ENCODE measurements around the gene BPNT1. TPM values are rescaled to one million over a fixed set of nuclear protein-coding genes. Genes with fewer than 3 reads are reported as not detected.
"Not testable (repeated sequence)": the region's sequence is repeated elsewhere in the genome, so short reads cannot be mapped to it uniquely, and the experiment has no call there.

Gene BPNT1
- total RNA-seq, 2 experiments from 2014 or later, result 43.0 to 98.5 TPM

DNA sequence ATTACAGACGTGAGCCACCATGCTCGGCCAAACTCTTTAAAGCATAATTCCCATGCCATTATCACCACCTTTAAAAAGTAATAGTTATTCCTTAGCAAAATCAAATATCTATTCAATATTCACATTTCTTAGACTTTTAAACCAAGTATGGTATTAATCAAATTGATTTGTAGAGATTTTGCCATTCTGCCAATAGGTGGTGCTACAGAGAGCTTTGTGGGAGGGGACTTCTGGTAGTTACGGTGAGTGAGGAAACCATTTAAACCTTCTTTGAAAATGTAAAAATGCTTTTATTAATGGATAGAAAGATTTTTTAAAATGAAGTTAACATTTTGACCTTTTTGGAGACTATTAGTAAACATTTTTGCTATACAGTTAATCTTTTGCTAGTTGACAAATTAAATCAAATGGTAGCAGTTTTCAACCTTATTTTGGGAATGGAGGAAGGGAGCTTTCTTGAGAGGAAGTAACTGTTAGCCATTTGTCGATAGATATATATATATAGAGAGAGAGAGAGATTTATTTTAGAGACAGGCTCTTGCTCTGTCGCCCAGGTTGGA, 23.6 kb upstream of the BPNT1 start:
- no peak overlapping the region for H3K4me2 ChIP-seq (ENCODE audit: low read length)
- DNase-seq (ENCODE audit: low spot score), result peak; percentile 54
- BruUV-seq (replicated peaks), result no TSS peak
- peaks cover 5% of the 10 kb centered on the region; the same call in 1 of the 2 replicates for H3K79me2 ChIP-seq (ENCODE audit: insufficient read depth, low read depth, low read length)
- H3K4me1 ChIP-seq (ENCODE audit: insufficient read depth, low read length, poor library complexity, severe bottlenecking), result no peaks in the 10 kb centered on the region
- no peaks in the 10 kb centered on the region for H3K9me2 ChIP-seq (ENCODE audit: insufficient read depth, low read length)
- no peak overlapping the region for H2AFZ ChIP-seq (ENCODE audit: low read length)
- H4K20me1 ChIP-seq (ENCODE audit: insufficient read depth, low read length), result no peaks in the 10 kb centered on the region
- POLR2A ChIA-PET, result interaction anchor here (0.6 to 1.1 kb wide), 7 partner anchors 8 to 124 kb away, joined by 3 to 6 read pairs (median 3); partner anchors contain the start of gene IARS2
- H3K4me3 ChIP-seq (ENCODE audit: low read depth, low read length, poor library complexity, severe bottlenecking), result no peak overlapping the region
- CTCF ChIA-PET (ENCODE audit: unreplicated experiment), result no interaction called here
- H3K36me3 ChIP-seq (ENCODE audit: insufficient read depth, low read length), result peaks cover 78% of the 10 kb centered on the region
- intact Hi-C loops (cut with micrococcal nuclease; ENCODE audit: unreplicated experiment), result no loop called here
- H3K27ac ChIP-seq (ENCODE audit: low read depth, low read length, poor library complexity, severe bottlenecking), result no peak overlapping the region
- no peaks in the 10 kb centered on the region for H3K9me3 ChIP-seq (ENCODE audit: low read length)
- TF ChIP-seq CTCF (conservative IDR thresholded peaks at IDR 0.05; ENCODE audit: low read length), result peak; percentile 89
- no peak for TF ChIP-seq EZH2phosphoT487 (IDR thresholded peaks at IDR 0.05; ENCODE audit: borderline replicate concordance, low read depth, low read length)

DNA sequence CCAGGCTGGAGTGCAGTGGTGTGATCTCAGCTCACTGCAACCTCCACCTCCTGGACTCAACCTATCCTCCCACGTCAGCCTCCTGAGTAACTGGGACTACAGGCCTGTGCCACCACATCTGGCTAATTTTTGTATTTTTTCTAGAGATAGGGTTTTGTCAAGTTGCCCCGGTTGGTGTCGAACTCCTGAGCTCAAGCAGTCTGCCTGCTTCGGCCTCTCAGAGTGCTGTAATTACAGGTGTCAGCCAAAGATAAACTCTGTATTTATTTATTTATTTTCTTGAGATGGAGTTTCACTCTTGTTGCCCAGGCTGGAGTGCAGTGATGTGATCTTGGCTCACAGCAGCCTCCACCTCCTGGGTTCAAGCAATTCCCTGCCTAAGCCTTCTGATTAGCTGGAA, 23.0 kb upstream of the BPNT1 start:
- H3K27ac ChIP-seq (ENCODE audit: low read depth, low read length, poor library complexity, severe bottlenecking); H2AFZ ChIP-seq (ENCODE audit: low read length); H3K9me2 ChIP-seq (ENCODE audit: insufficient read depth, low read length); DNase-seq (ENCODE audit: low spot score); BruUV-seq (replicated peaks); H3K4me1 ChIP-seq (ENCODE audit: insufficient read depth, low read length, poor library complexity, severe bottlenecking); H3K4me3 ChIP-seq (ENCODE audit: low read depth, low read length, poor library complexity, severe bottlenecking); H4K20me1 ChIP-seq (ENCODE audit: insufficient read depth, low read length); intact Hi-C loops (cut with micrococcal nuclease; ENCODE audit: unreplicated experiment); H3K4me2 ChIP-seq (ENCODE audit: low read length); H3K79me2 ChIP-seq (ENCODE audit: insufficient read depth, low read depth, low read length); H3K9me3 ChIP-seq (ENCODE audit: low read length): not testable (repeated sequence)
- POLR2A ChIA-PET, result interaction anchor here (0.6 to 1.8 kb wide), 9 partner anchors 8 to 144 kb away, joined by 3 to 8 read pairs (median 3); partner anchors contain the start of gene IARS2
- H3K36me3 ChIP-seq (ENCODE audit: insufficient read depth, low read length), result peaks cover 76% of the 10 kb centered on the region
- CTCF ChIA-PET (ENCODE audit: unreplicated experiment), result interaction anchor here (0.6 kb wide), 1 partner anchor 231 kb away, joined by 3 read pairs; no protein-coding TSS in a partner anchor

DNA sequence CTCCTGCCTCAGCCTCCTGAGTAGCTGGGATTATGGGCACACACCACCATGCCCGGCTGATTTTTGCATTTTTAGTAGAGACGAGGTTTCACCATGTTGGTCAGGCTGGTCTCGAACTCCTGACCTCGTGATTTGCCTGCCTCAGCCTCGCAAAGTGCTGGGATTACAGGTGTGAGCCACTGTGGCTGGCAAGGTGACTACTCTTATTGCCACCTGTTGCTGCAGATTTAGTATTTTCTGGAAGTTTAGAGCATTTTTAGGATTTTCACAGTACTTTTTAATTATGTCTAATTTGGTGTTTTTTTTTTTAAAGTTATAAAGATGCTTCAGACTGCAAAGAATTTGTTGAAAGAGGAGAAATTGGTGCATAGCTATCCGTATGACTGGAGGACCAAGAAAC, 20.9 kb upstream of the BPNT1 start:
- not testable (repeated sequence) for BruUV-seq (replicated peaks)

More for the DNA sequence above, 20.9 kb upstream of the BPNT1 start:
- H4K20me1 ChIP-seq (ENCODE audit: insufficient read depth, low read length); H2AFZ ChIP-seq (ENCODE audit: low read length); H3K27ac ChIP-seq (ENCODE audit: low read depth, low read length, poor library complexity, severe bottlenecking); H3K4me2 ChIP-seq (ENCODE audit: low read length); H3K4me3 ChIP-seq (ENCODE audit: low read depth, low read length, poor library complexity, severe bottlenecking); H3K79me2 ChIP-seq (ENCODE audit: insufficient read depth, low read depth, low read length); intact Hi-C loops (cut with micrococcal nuclease; ENCODE audit: unreplicated experiment); H3K9me3 ChIP-seq (ENCODE audit: low read length); H3K9me2 ChIP-seq (ENCODE audit: insufficient read depth, low read length); CTCF ChIA-PET (ENCODE audit: unreplicated experiment); H3K4me1 ChIP-seq (ENCODE audit: insufficient read depth, low read length, poor library complexity, severe bottlenecking); DNase-seq (ENCODE audit: low spot score): not testable (repeated sequence)
- POLR2A ChIA-PET, result interaction anchor here (1.8 kb wide), 1 partner anchor 8 kb away, joined by 8 read pairs; no protein-coding TSS in a partner anchor
- peaks cover 79% of the 10 kb centered on the region for H3K36me3 ChIP-seq (ENCODE audit: insufficient read depth, low read length)

All from OCI-LY7 (cell line).